Epithelial cell of umbilical artery (primary cell): Measurements from ENCODE around the gene FUZ. TPM values are rescaled to one million over a fixed set of nuclear protein-coding genes. Genes with fewer than 3 reads are reported as not detected.

Source experiments
- total RNA-seq: library from RNA; depleted of rRNA; stranded (reverse); fragments of >200 nt; gene quantifications from 2 replicates; pipeline ENCODE4 v1.2.3, GENCODE V29; 2014

Gene FUZ, protein sequence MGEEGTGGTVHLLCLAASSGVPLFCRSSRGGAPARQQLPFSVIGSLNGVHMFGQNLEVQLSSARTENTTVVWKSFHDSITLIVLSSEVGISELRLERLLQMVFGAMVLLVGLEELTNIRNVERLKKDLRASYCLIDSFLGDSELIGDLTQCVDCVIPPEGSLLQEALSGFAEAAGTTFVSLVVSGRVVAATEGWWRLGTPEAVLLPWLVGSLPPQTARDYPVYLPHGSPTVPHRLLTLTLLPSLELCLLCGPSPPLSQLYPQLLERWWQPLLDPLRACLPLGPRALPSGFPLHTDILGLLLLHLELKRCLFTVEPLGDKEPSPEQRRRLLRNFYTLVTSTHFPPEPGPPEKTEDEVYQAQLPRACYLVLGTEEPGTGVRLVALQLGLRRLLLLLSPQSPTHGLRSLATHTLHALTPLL
- total RNA-seq = 23.7 and 31.9 TPM in 2 replicates

GRCh38 chr19:49812997-49813861, at the start of gene FUZ:
Gene FUZ (minus strand): TSS chr19:49813292. CDS start chr19:49813106, 186 bp downstream.

DNA sequence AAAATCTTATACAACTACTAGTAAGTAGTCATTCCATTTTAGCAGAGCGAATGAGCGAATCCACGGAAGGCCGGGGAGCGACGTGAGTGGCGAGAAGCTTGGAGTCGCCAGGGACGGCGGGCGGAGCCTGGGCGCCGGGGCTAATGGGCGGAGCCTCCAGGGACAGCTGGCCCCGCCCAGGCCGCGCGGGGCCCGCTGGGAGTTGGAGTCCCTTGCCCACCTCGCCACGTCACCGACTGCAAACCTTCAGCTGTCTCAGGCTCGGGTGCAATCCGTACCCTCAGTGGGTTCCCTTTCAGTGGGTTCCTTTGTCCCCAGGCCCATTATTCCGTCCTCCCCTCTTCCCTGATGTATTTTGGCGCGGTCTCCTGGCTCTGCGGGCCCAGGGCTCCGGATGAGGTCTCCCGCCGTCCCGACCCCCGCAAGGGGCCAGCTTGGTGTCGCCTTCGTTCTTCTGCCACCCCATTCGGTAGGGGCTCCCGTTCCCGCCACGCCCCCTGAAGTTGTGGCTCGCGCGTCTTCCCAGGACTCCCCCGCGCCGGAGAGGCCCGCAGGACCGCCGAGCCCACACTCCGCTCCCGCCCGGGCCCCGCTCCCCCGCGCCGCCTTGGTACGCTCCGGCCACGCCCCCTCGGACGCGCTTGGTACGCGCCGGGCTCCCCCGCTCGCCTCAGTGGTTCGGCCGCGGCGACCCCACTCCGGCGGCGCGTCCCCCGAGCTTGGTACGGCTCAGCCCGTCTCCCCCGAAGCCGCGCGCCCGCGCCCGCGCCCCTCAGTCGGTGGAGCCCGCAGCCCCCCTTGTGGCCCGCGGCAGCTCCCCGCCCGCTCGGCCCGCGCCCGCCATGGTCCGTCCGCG, 37.6 kb upstream of the FUZ start, which contains the start of gene PTOV1:
Gene PTOV1 (plus strand): TSS at position 673 of the 856 bp plus-strand sequence.

GRCh38 chr19:49817964-49818648, 5.0 kb upstream of the FUZ start, which contains the start of gene MED25:
Gene MED25 (plus strand): TSS chr19:49818289. CDS start chr19:49818342, 53 bp downstream.

GRCh38 chr19:49766930-49767299, 46.2 kb downstream of the FUZ start, which contains the start of gene AP2A1:
Gene AP2A1 (plus strand): TSS chr19:49767001. CDS start chr19:49767134, 133 bp downstream.

GRCh38 chr19:49763230-49763629, 49.9 kb downstream of the FUZ start, which contains the start of gene TSKS:
Gene TSKS (minus strand): TSS chr19:49763306. CDS start chr19:49763247, 59 bp downstream.

Other genes with a start within 250 kb of the FUZ start
- gene NOSIP, start 232.7 kb downstream of the FUZ start, total RNA-seq = 103 and 121 TPM in 2 replicates
- 1.3 and 1.4 TPM in 2 replicates for gene PRRG2, start 232.0 kb downstream of the FUZ start, total RNA-seq
- 1.4 and 1.6 TPM in 2 replicates for gene PRR12, start 222.1 kb downstream of the FUZ start, total RNA-seq
- gene RRAS, start 173.1 kb downstream of the FUZ start, total RNA-seq = 43.5 and 48.4 TPM in 2 replicates
- 8.2 and 11.7 TPM in 2 replicates for gene SCAF1, start 171.1 kb downstream of the FUZ start, total RNA-seq
- gene IRF3, start 147.4 kb downstream of the FUZ start, total RNA-seq = 48.8 and 53.9 TPM in 2 replicates
- gene BCL2L12, start 147.4 kb downstream of the FUZ start, total RNA-seq = 7.0 and 7.5 TPM in 2 replicates
- 536 and 608 TPM in 2 replicates for gene PRMT1, start 136.0 kb downstream of the FUZ start, total RNA-seq
- gene ADM5, start 123.7 kb downstream of the FUZ start, total RNA-seq = 0.32 and 0.91 TPM in 2 replicates
- gene CPT1C, start 122.2 kb downstream of the FUZ start, total RNA-seq = 13.0 and 19.5 TPM in 2 replicates
- gene TSKS, start 50.0 kb downstream of the FUZ start, total RNA-seq = not detected in 2 replicates
- 33.1 and 37.7 TPM in 2 replicates for gene AP2A1, start 46.3 kb downstream of the FUZ start, total RNA-seq
- 11.0 and 14.1 TPM in 2 replicates for gene MED25, start 5.0 kb upstream of the FUZ start, total RNA-seq
- 44.8 and 51.2 TPM in 2 replicates for gene PTOV1, start 37.9 kb upstream of the FUZ start, total RNA-seq
- 52.4 and 53.9 TPM in 2 replicates for gene PNKP, start 54.3 kb upstream of the FUZ start, total RNA-seq
- gene AKT1S1, start 64.1 kb upstream of the FUZ start, total RNA-seq = 5.2 and 6.2 TPM in 2 replicates
- gene TBC1D17, start 64.4 kb upstream of the FUZ start, total RNA-seq = 2.9 and 6.5 TPM in 2 replicates
- gene IL4I1, start 83.6 kb upstream of the FUZ start, total RNA-seq = 3.2 and 8.2 TPM in 2 replicates
- 2.9 and 5.2 TPM in 2 replicates for gene ATF5, start 115.9 kb upstream of the FUZ start, total RNA-seq
- gene NUP62, start 116.2 kb upstream of the FUZ start, total RNA-seq = 24.2 and 24.7 TPM in 2 replicates
- gene SIGLEC11, start 147.9 kb upstream of the FUZ start, total RNA-seq = not detected in 2 replicates
- gene VRK3, start 212.1 kb upstream of the FUZ start, total RNA-seq = 14.4 and 15.6 TPM in 2 replicates
- 6.7 and 8.1 TPM in 2 replicates for gene ZNF473, start 212.7 kb upstream of the FUZ start, total RNA-seq